ENCODE measurements around the gene SLC36A3. TPM values are rescaled to one million over a fixed set of nuclear protein-coding genes. Genes with fewer than 3 reads are reported as not detected.
A peak's percentile ranks its signal among the peaks of the same experiment; 100 is the strongest.
"Not testable (repeated sequence)": the region's sequence is repeated elsewhere in the genome, so short reads cannot be mapped to it uniquely, and the experiment has no call there.

The SLC36A3 gene
- total RNA-seq, 3 donors from 2014 or later (not counting 1 experiment from before 2014, with no cell fraction given) = not detected

- H3K4me3 ChIP-seq (ENCODE audit: low read length) = no peak overlapping the region
- H3K4me1 ChIP-seq (ENCODE audit: control insufficient read depth, insufficient read depth, low read length) = peaks cover 9% of the 10 kb centered on the region
- H3K36me3 ChIP-seq (ENCODE audit: control insufficient read depth, insufficient read depth, low read length) = no peaks in the 10 kb centered on the region
- Mint-ChIP-seq H3K27me3 (ENCODE audit: low read depth in 2 of 2) (no peaks in the 10 kb centered on the region), H3K9me3 (no peaks in the 10 kb centered on the region), H3K27ac (no peak overlapping the region), H3K4me3 (no peak overlapping the region), H3K4me1 (peaks cover 13 to 14% of the 10 kb centered on the region in 2 donors), H3K36me3 (no peaks in the 10 kb centered on the region)
- WGBS (ENCODE audit: insufficient coverage) = 88% methylated on average over 2 of the region's 2 CpGs
- H3K27ac ChIP-seq (ENCODE audit: low read length) = no peak overlapping the region
- intact Hi-C loops (cut with micrococcal nuclease) = no loop called here
- DNase-seq (no peak), ATAC-seq (no peak)
- H3K9me3 ChIP-seq (ENCODE audit: control insufficient read depth, insufficient read depth, low read length) = no peaks in the 10 kb centered on the region
- no peaks in the 10 kb centered on the region for H3K27me3 ChIP-seq (ENCODE audit: control insufficient read depth, insufficient read depth, low read length)
- no peak for TF ChIP-seq CTCF (IDR thresholded peaks at IDR 0.05)
Measured at GRCh38 chr5:151240924-151241635, 62.5 kb downstream of the SLC36A3 start.

GRCh38 chr5:151240268-151240835 is 63.2 kb downstream of the SLC36A3 start:
- intact Hi-C loops (cut with micrococcal nuclease); H3K4me3 ChIP-seq (ENCODE audit: low read length); DNase-seq; H3K27me3 ChIP-seq (ENCODE audit: control insufficient read depth, insufficient read depth, low read length); ATAC-seq; H3K36me3 ChIP-seq (ENCODE audit: control insufficient read depth, insufficient read depth, low read length); H3K36me3 Mint-ChIP-seq; H3K27ac ChIP-seq (ENCODE audit: low read length); H3K27me3 Mint-ChIP-seq (ENCODE audit: low read depth in 2 of 2); H3K27ac Mint-ChIP-seq; H3K4me3 Mint-ChIP-seq; H3K9me3 Mint-ChIP-seq; H3K9me3 ChIP-seq (ENCODE audit: control insufficient read depth, insufficient read depth, low read length): not testable (repeated sequence)
- peaks cover 13% of the 10 kb centered on the region for H3K4me1 ChIP-seq (ENCODE audit: control insufficient read depth, insufficient read depth, low read length)
- H3K4me1 Mint-ChIP-seq = peaks cover 13 to 14% of the 10 kb centered on the region in 2 donors
- WGBS (ENCODE audit: insufficient coverage) = 91% methylated on average over 10 of the region's 10 CpGs

GRCh38 chr5:151239237-151239861 is 64.2 kb downstream of the SLC36A3 start:
- peak; percentile 82 to 93 (median 83) for ATAC-seq
- Histone ChIP-seq H3K4me1 (ENCODE audit: control insufficient read depth, insufficient read depth, low read length) (peaks cover 17% of the 10 kb centered on the region), H3K9me3 (ENCODE audit: control insufficient read depth, insufficient read depth, low read length) (no peaks in the 10 kb centered on the region), H3K27me3 (ENCODE audit: control insufficient read depth, insufficient read depth, low read length) (no peaks in the 10 kb centered on the region), H3K36me3 (ENCODE audit: control insufficient read depth, insufficient read depth, low read length) (no peaks in the 10 kb centered on the region), H3K4me3 (ENCODE audit: low read length) (no peak overlapping the region), H3K27ac (ENCODE audit: low read length) (no peak overlapping the region)
- intact Hi-C loops (cut with micrococcal nuclease) = loop anchor here (1.0 to 5.0 kb wide), 2 partner anchors 82 to 113 kb away; partner anchors contain the start of gene ANXA6
- no peaks in the 10 kb centered on the region for H3K36me3 Mint-ChIP-seq
- H3K27ac Mint-ChIP-seq = no peak overlapping the region
- H3K27me3 Mint-ChIP-seq (ENCODE audit: low read depth in 2 of 2) = no peaks in the 10 kb centered on the region
- DNase-seq = peak; percentile 64 to 67
- no peak overlapping the region for H3K4me3 Mint-ChIP-seq
- H3K4me1 Mint-ChIP-seq = peaks cover 19% of the 10 kb centered on the region in 2 donors
- no peaks in the 10 kb centered on the region for H3K9me3 Mint-ChIP-seq
- peak; percentile 95 for TF ChIP-seq CTCF (IDR thresholded peaks at IDR 0.05)
- 17% methylated on average over 14 of the region's 17 CpGs for WGBS (ENCODE audit: insufficient coverage)

GRCh38 chr5:151238303-151238741 is 65.2 kb downstream of the SLC36A3 start:
- no peak for TF ChIP-seq CTCF (IDR thresholded peaks at IDR 0.05)
- 58% methylated on average over 14 of the region's 14 CpGs for WGBS (ENCODE audit: insufficient coverage)
- peaks cover 21% of the 10 kb centered on the region for H3K4me1 ChIP-seq (ENCODE audit: control insufficient read depth, insufficient read depth, low read length)
- no peak overlapping the region for H3K4me3 ChIP-seq (ENCODE audit: low read length)
- no peaks in the 10 kb centered on the region for H3K27me3 ChIP-seq (ENCODE audit: control insufficient read depth, insufficient read depth, low read length)
- H3K27me3 Mint-ChIP-seq (ENCODE audit: low read depth in 2 of 2) = no peaks in the 10 kb centered on the region
- peaks cover 17% of the 10 kb centered on the region in 2 donors for H3K4me1 Mint-ChIP-seq
- ATAC-seq (no peak), DNase-seq (no peak)
- H3K27ac ChIP-seq (ENCODE audit: low read length) = peak overlapping the region; percentile 40
- no peaks in the 10 kb centered on the region for H3K9me3 ChIP-seq (ENCODE audit: control insufficient read depth, insufficient read depth, low read length)
- H3K36me3 ChIP-seq (ENCODE audit: control insufficient read depth, insufficient read depth, low read length) = no peaks in the 10 kb centered on the region
- no peak overlapping the region for H3K4me3 Mint-ChIP-seq
- H3K36me3 Mint-ChIP-seq = no peaks in the 10 kb centered on the region
- H3K27ac Mint-ChIP-seq = no peak overlapping the region
- H3K9me3 Mint-ChIP-seq = no peaks in the 10 kb centered on the region
- intact Hi-C loops (cut with micrococcal nuclease) = loop anchor here (5.0 kb wide), 1 partner anchor 81 kb away; the partner anchor contains the start of gene ANXA6
